Uterus (tissue), 4 donors: ENCODE results near the gene ENOSF1. TPM values are rescaled to one million over a fixed set of nuclear protein-coding genes. Genes with fewer than 3 reads are reported as not detected.
A peak's percentile ranks its signal among the peaks of the same experiment; 100 is the strongest.

Source experiments
- DNase-seq, 2 donors: peaks; one replicate each; pipeline ENCODE4 v3.0.0-alpha.2; 2019 to 2020
- H3K27ac ChIP-seq, 2 donors: fragments of 200-600 bp; sonication (generic); 1 replicate in 1 of 2; 2 replicates in 1 of 2; pipeline ENCODE4 v1.5.1; 2016 to 2018
- H3K27me3 ChIP-seq, 2 donors: fragments of 200-600 bp; sonication (generic); one replicate each; pipeline ENCODE4 v1.5.1; 2018 to 2019; ENCODE audit warnings: control low read depth in 1 of 2
- H3K36me3 ChIP-seq, 2 donors: fragments of 200-600 bp; sonication (generic); one replicate each; pipeline ENCODE4 v1.5.1; 2019; ENCODE audit warnings: control low read depth in 1 of 2
- H3K4me1 ChIP-seq, 2 donors: fragments of 200-600 bp; sonication (generic); one replicate each; pipeline ENCODE4 v1.5.1; 2018 to 2019; ENCODE audit warnings: control low read depth in 1 of 2
- H3K4me3 ChIP-seq, 2 donors: fragments of 200-600 bp; sonication (generic); 1 replicate in 1 of 2; 2 replicates in 1 of 2; pipeline ENCODE4 v1.5.1; 2018 to 2019; ENCODE audit warnings: mild to moderate bottlenecking in 1 of 2
- H3K9me3 ChIP-seq, 2 donors: fragments of 200-600 bp; sonication (generic); one replicate each; pipeline ENCODE4 v1.5.1; 2019; ENCODE audit warnings: control low read depth in 1 of 2
- CTCF ChIP-seq, 4 experiments: fragments of 200-600 bp in 2 of 4; fragments of 450-650 bp in 2 of 4; sonication (generic) in 2 of 4; IDR thresholded peaks; one replicate each; pipeline ENCODE4 v1.5.1; 2016 to 2019; ENCODE audit warnings: antibody characterized with exemption in 4 of 4, mild to moderate bottlenecking in 2 of 4, moderate library complexity in 1 of 4
- POLR2A ChIP-seq, 2 donors: fragments of 450-650 bp; IDR thresholded peaks; one replicate each; pipeline ENCODE4 v1.6.1; 2016; ENCODE audit warnings: antibody characterized with exemption in 2 of 2, mild to moderate bottlenecking in 1 of 2, moderate library complexity in 1 of 2
- intact Hi-C: fragments of 100-400 bp; cut with DNase I; formaldehyde crosslinking; loops from one replicate; pipeline ENCODE4 v1.15.1; 2023; ENCODE audit warnings: low total_unique reads
- total RNA-seq, 4 donors: library from RNA; depleted of rRNA in 3 of 4; stranded (reverse); fragments of >200 nt in 3 of 4; gene quantifications; one replicate each; pipeline versions ENCODE4 v1.1.0 to v1.2.4, GENCODE V29; 2014 to 2023
- donor health status: DM: yes; HTN: yes; CAD: no.

ENOSF1 gene
- total RNA-seq, 4 donors from 2014 or later = 12.0 to 110 (median 38.5) TPM

- intact Hi-C loops = no loop called here
- Histone ChIP-seq H3K27ac (no peak overlapping the region), H3K36me3 (no peaks in the 10 kb centered on the region), H3K27me3 (no peaks in the 10 kb centered on the region), H3K4me1 (no peaks in the 10 kb centered on the region), H3K9me3 (no peaks in the 10 kb centered on the region), H3K4me3 (no peak overlapping the region)
- TF ChIP-seq POLR2A (IDR thresholded peaks at IDR 0.05) = no peak
- no peak for TF ChIP-seq CTCF (IDR thresholded peaks at IDR 0.05)
- DNase-seq = no peak
These were observed 80.9 kb downstream of the ENOSF1 start for GRCh38 chr18:631560-631959.

- TF ChIP-seq POLR2A (IDR thresholded peaks at IDR 0.05) = no peak
- intact Hi-C loops = no loop called here
- no peaks in the 10 kb centered on the region for H3K36me3 ChIP-seq
- H3K4me3 ChIP-seq = no peak overlapping the region
- no peaks in the 10 kb centered on the region for H3K9me3 ChIP-seq
- DNase-seq = no peak
- no peaks in the 10 kb centered on the region for H3K4me1 ChIP-seq
- no peak overlapping the region for H3K27ac ChIP-seq
- H3K27me3 ChIP-seq = no peaks in the 10 kb centered on the region
These were observed 82.9 kb downstream of the ENOSF1 start for GRCh38 chr18:629269-630150.

DNA sequence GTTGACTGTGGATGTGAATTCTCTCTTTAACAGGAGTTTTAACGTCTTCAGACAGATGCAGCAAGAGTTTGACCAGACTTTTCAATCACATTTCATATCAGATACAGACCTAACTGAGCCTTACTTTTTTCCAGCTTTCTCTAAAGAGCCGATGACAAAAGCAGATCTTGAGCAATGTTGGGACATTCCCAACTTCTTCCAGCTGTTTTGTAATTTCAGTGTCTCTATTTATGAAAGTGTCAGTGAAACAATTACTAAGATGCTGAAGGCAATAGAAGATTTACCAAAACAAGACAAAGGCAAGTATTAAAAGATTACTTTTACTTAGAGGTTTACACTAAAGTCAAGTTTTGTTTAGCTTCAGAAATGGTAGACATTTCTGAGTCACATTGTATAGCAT, 85.2 kb downstream of the ENOSF1 start:
- intact Hi-C loops = no loop called here
- no peaks in the 10 kb centered on the region for H3K27me3 ChIP-seq
- no peak overlapping the region for H3K4me3 ChIP-seq
- TF ChIP-seq POLR2A (IDR thresholded peaks at IDR 0.05) (no peak), CTCF (IDR thresholded peaks at IDR 0.05) (no peak)
- H3K9me3 ChIP-seq = no peaks in the 10 kb centered on the region
- H3K4me1 ChIP-seq = no peaks in the 10 kb centered on the region
- no peak for DNase-seq
- H3K36me3 ChIP-seq = no peaks in the 10 kb centered on the region
- H3K27ac ChIP-seq = no peak overlapping the region

- Histone ChIP-seq H3K4me3 (no peak overlapping the region), H3K4me1 (no peaks in the 10 kb centered on the region), H3K27me3 (no peaks in the 10 kb centered on the region), H3K36me3 (no peaks in the 10 kb centered on the region), H3K27ac (no peak overlapping the region), H3K9me3 (no peaks in the 10 kb centered on the region)
- intact Hi-C loops = no loop called here
- peak; percentile 56 to 70 for DNase-seq
- TF ChIP-seq CTCF (IDR thresholded peaks at IDR 0.05) = peak; percentile 35 to 69 (median 54)
- no peak for TF ChIP-seq POLR2A (IDR thresholded peaks at IDR 0.05)
These were observed 88.4 kb downstream of the ENOSF1 start for GRCh38 chr18:623761-624620.

GRCh38 chr18:622289-622688, 90.1 kb downstream of the ENOSF1 start:
- H3K9me3 ChIP-seq = no peaks in the 10 kb centered on the region
- H3K4me3 ChIP-seq = no peak overlapping the region
- TF ChIP-seq CTCF (IDR thresholded peaks at IDR 0.05) = no peak
- TF ChIP-seq POLR2A (IDR thresholded peaks at IDR 0.05) = no peak
- DNase-seq = no peak
- H3K36me3 ChIP-seq = no peaks in the 10 kb centered on the region
- intact Hi-C loops = no loop called here
- H3K27me3 ChIP-seq = no peaks in the 10 kb centered on the region
- H3K27ac ChIP-seq = no peak overlapping the region
- no peaks in the 10 kb centered on the region for H3K4me1 ChIP-seq
